ENCODE data around the gene GJA5. TPM values are rescaled to one million over a fixed set of nuclear protein-coding genes. Genes with fewer than 3 reads are reported as not detected.

The GJA5 gene
- total RNA-seq, 1 experiment from 2014 or later, result 0.39 TPM

- no peak overlapping the region for H3K4me3 Mint-ChIP-seq
Observed at GRCh38 chr1:147762233-147763024, 2.0 kb upstream of the GJA5 start.

More at GRCh38 chr1:147762233-147763024, 2.0 kb upstream of the GJA5 start:
- H3K9ac ChIP-seq (ENCODE audit: extremely low read depth, insufficient read length, low read length), result no peak overlapping the region
- no peak overlapping the region for H3K14ac ChIP-seq (ENCODE audit: insufficient read depth, low read length)
- no peak for DNase-seq
- no peaks in the 10 kb centered on the region for H3K9me3 ChIP-seq (ENCODE audit: control insufficient read depth, low read depth, low read length)
- Mint-ChIP-seq H3K9me3 (no peaks in the 10 kb centered on the region), H3K27ac (no peak overlapping the region), H3K27me3 (ENCODE audit: low read depth) (peaks cover 2% of the 10 kb centered on the region; the same call in 1 of the 2 replicates), H3K4me1 (peaks cover 6 to 10% of the 10 kb centered on the region in 2 experiments), H3K36me3 (ENCODE audit: insufficient read depth in 1 of 3, low read depth in 3 of 3) (no peaks in the 10 kb centered on the region; a peak in 1 of 7 replicates)
- no peak overlapping the region for H3K18ac ChIP-seq (ENCODE audit: insufficient read length, low read depth, low read length)
- H4K20me1 ChIP-seq (ENCODE audit: control insufficient read depth, insufficient read depth, insufficient read length), result no peaks in the 10 kb centered on the region
- no peaks in the 10 kb centered on the region for H3K79me1 ChIP-seq (ENCODE audit: insufficient read depth, low read depth, low read length, poor library complexity, severe bottlenecking)
- no peak overlapping the region for H2AFZ ChIP-seq (ENCODE audit: low read length)
- no peaks in the 10 kb centered on the region for H3K27me3 ChIP-seq (ENCODE audit: insufficient read depth, low read length)
- no peaks in the 10 kb centered on the region for H3K4me1 ChIP-seq (ENCODE audit: insufficient read depth, low read length)
- H3K4ac ChIP-seq (ENCODE audit: low read depth, low read length), result no peak overlapping the region
- H3K79me2 ChIP-seq (ENCODE audit: insufficient read depth, low read length), result no peaks in the 10 kb centered on the region
- no peak overlapping the region for H3T11ph ChIP-seq (ENCODE audit: low read length)
- no peak overlapping the region for H3K56ac ChIP-seq (ENCODE audit: insufficient read length, low read depth, low read length)
- no peak overlapping the region for H3K4me2 ChIP-seq (ENCODE audit: insufficient read depth, insufficient read length, low read length)
- no peak overlapping the region for H2BK12ac ChIP-seq (ENCODE audit: insufficient read length, low read depth, low read length)
- no peak overlapping the region for H2BK120ac ChIP-seq (ENCODE audit: low read depth, low read length, poor library complexity, severe bottlenecking)
- H2BK20ac ChIP-seq (ENCODE audit: low read depth, low read length, poor library complexity, severe bottlenecking), result no peak overlapping the region
- H2BK15ac ChIP-seq (ENCODE audit: low read depth, low read length), result no peak overlapping the region
- H2BK5ac ChIP-seq (ENCODE audit: insufficient read length, low read length), result no peak overlapping the region
- H4K91ac ChIP-seq (ENCODE audit: insufficient read length, low read depth, low read length), result no peak overlapping the region
- no peak overlapping the region for H3K27ac ChIP-seq (ENCODE audit: insufficient read length, low read depth, low read length)
- no peak overlapping the region for H2AK5ac ChIP-seq (ENCODE audit: insufficient read length, low read length)
- H4K5ac ChIP-seq (ENCODE audit: insufficient read length, low read depth, low read length), result no peak overlapping the region
- H3K23ac ChIP-seq (ENCODE audit: insufficient read length, low read depth, low read length), result no peak overlapping the region
- WGBS (ENCODE audit: extremely low coverage, insufficient read length, low lambda C conversion rate), result no CpG with 5 or more reads among the region's 3 CpGs
- no peak for TF ChIP-seq CTCF (conservative IDR thresholded peaks at IDR 0.05)
- no peaks in the 10 kb centered on the region for H3K23me2 ChIP-seq (ENCODE audit: insufficient read length, low read depth, low read length, poor library complexity, severe bottlenecking)
- H4K8ac ChIP-seq (replicated peaks; ENCODE audit: insufficient read length, low read depth, low read length), result no peak overlapping the region
